Measurements from ENCODE around the gene RNF44. TPM values are rescaled to one million over a fixed set of nuclear protein-coding genes. Genes with fewer than 3 reads are reported as not detected.

RNF44 gene
- total RNA-seq, 1 donor from 2014 or later: 44.7 TPM

- DNase-seq (ENCODE audit: low spot score) (no peak), ATAC-seq (peak; percentile 2)
- intact Hi-C loops (cut with DNase I): no loop called here
Measured at GRCh38 chr5:176527246-176528222, 9.7 kb downstream of the RNF44 start.

GRCh38 chr5:176526462-176526861 lies 10.7 kb downstream of the RNF44 start:
- ATAC-seq (no peak), DNase-seq (ENCODE audit: low spot score) (no peak)
- intact Hi-C loops (cut with DNase I): no loop called here

DNA sequence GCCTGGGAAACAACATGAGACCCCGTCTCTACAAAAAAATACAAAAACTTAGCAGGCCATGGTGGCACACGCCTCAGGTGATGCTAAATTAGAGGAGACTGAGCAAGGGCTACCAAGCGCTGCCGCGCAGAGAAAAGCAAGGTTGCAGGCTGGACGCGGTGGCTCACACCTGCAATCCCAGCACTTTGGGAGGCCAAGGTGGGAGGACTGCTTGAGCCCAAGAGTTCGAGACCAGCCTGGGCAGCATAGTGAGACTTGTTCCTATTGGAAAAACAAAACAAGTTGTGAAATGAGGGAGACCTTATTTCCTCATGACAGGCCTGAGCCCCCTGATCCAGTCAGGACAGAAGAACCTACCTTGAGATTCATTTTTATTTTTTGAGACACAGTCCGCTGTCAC lies 11.5 kb downstream of the RNF44 start:
- intact Hi-C loops (cut with DNase I): no loop called here
- no peak for DNase-seq (ENCODE audit: low spot score)
- ATAC-seq: no peak

- intact Hi-C loops (cut with DNase I): no loop called here
- no peak for ATAC-seq
- no peak for DNase-seq (ENCODE audit: low spot score)
Measured at GRCh38 chr5:176524987-176525386, 12.2 kb downstream of the RNF44 start.

DNA sequence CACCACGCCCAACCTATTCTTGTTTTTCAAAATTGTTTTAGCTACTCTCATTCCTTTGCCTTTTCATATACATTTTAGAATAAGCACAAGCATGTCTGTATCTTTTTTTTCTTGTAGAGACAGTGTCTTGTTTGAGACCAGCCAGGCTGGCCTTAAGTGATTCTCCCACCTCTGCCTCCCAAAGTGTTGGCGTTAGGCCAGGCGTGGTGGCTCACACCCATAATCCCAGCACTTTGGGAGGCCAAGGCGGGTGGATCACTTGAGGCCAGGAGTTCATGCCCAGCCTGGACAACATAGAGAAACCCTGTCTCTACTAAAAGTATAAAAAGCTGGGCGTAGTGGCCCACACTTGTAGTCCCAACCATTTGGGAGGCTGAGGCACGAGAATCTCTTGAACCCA lies 13.1 kb downstream of the RNF44 start:
- DNase-seq (ENCODE audit: low spot score): no peak
- intact Hi-C loops (cut with DNase I): no loop called here
- no peak for ATAC-seq

DNA sequence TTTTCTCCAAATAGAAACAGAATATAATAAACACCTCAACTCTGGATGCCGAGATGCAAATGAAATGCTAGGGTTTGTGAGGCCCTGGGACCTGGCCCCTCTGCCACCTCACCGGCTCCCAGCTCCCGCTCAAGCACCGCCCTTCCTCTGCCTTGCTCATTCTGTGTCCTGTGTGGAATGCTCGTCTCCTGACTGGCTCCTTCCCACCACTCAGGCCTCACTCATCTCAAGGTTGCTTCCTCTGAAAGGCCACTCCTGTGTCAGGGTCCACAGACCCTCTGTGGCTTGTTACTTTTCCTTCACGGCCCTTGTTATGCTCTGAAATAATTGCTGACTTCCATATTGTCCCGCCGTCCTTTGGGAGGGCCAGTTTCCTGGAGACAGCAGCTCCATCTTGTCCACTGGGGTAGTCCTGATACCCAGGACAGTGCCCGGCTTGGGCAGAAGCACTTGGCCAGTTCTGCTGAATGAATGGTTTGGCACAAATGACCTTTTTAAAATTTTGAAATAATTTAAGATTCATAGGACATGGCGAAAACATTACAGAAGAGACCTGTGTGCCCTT lies 15.4 kb downstream of the RNF44 start:
- no peak for ATAC-seq
- intact Hi-C loops (cut with DNase I): no loop called here

GRCh38 chr5:176521286-176521685 lies 15.9 kb downstream of the RNF44 start:
- intact Hi-C loops (cut with DNase I): no loop called here
- DNase-seq (ENCODE audit: low spot score) (no peak), ATAC-seq (no peak)

More for the DNA sequence above, 15.4 kb downstream of the RNF44 start:
- no peak for DNase-seq (ENCODE audit: low spot score)

- no peak for ATAC-seq
- intact Hi-C loops (cut with DNase I): no loop called here
- no peak for DNase-seq (ENCODE audit: low spot score)
Measured at GRCh38 chr5:176519810-176520720, 17.1 kb downstream of the RNF44 start.

DNA sequence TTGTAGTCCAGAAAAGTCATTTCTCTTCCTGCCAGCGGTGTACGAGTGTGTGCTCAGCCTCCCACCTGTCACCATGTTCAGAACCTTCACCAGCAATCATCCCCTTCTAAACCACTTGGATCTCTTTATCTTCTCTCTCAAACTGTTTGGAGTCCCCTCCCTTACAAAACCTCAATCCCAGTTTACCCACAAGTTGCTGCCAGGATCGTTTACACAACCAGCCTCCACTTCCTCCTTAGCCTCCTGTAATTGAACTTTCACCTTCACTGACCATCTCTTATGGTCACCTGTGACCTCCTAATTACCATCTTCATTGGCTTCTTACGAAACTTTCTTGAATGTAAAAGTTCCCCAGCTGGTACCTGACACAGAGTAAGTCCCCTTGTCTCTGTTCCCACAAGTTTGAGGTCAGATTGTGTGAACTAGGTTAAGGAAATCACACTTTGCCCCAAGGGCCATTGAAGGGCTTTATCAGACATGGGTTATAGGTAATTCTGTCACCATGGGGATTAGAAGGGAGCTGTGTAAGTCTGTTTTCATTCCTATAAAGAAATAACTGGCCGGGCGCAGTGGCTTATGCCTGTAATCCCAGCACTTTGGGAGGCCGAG lies 20.0 kb downstream of the RNF44 start:
- intact Hi-C loops (cut with DNase I): no loop called here
- ATAC-seq: no peak
- no peak for DNase-seq (ENCODE audit: low spot score)

DNA sequence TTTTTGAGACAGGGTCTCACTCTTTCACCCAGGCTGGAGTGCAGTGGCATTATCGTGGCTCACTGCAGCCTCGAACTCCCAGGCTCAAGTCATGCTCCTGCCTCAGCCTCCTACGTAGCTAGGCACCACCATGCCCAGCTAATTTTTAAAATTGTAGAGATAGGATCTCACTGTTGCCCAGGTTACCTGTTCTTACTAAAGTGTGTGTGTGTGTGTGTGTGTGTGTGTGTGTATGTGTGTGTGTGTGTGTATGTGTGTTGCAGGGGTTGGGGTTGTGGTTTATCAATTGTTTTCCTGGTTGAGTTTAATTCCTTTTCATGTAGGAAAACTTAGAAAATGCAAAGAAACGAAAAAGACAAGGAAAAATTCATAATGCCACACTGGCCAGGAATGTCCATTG lies 21.8 kb downstream of the RNF44 start:
- ATAC-seq: no peak
- intact Hi-C loops (cut with DNase I): no loop called here
- DNase-seq (ENCODE audit: low spot score): no peak

DNA sequence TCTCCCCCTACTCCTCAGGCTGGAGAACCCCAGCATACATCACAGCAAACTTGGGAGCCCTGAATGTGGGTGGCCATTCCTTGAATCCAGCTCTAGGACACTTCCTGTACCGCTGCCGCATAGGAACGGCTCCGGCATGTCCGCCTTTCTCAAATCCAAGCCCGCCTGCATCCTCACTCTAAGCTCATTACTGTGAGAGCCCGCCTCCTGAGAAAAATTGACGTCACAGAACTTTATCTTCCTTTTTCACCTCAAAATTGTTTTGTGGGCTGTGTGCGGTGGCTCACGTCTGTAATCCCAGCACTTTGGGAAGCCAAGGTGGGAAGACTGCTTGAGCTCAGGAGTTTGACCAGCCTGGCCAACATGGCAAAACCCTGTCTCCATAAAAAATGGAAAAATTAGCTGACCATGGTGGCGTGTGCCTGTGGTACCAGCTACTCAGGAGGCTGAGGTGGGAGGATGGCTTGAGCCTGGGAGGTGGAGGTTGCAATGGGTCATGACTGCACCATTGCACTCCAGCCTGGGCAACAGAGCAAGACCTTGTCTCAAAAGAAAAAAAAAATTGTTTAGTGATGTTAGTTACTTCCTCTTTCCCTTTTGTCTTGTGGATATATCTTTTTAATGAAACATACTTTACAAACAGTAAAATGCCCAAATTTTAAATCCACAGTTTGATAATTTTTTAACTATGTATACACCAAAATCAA lies 22.8 kb downstream of the RNF44 start:
- intact Hi-C loops (cut with DNase I): no loop called here
- no peak for DNase-seq (ENCODE audit: low spot score)
- no peak for ATAC-seq

- ATAC-seq (no peak), DNase-seq (ENCODE audit: low spot score) (no peak)
- intact Hi-C loops (cut with DNase I): no loop called here
Measured at GRCh38 chr5:176513788-176514187, 23.4 kb downstream of the RNF44 start.

- DNase-seq (ENCODE audit: low spot score): no peak
- intact Hi-C loops (cut with DNase I): no loop called here
- no peak for ATAC-seq
Measured at GRCh38 chr5:176508603-176509002, 28.6 kb downstream of the RNF44 start.

- no peak for DNase-seq (ENCODE audit: low spot score)
- intact Hi-C loops (cut with DNase I): no loop called here
- ATAC-seq: no peak
Measured at GRCh38 chr5:176507911-176508310, 29.3 kb downstream of the RNF44 start.

DNA sequence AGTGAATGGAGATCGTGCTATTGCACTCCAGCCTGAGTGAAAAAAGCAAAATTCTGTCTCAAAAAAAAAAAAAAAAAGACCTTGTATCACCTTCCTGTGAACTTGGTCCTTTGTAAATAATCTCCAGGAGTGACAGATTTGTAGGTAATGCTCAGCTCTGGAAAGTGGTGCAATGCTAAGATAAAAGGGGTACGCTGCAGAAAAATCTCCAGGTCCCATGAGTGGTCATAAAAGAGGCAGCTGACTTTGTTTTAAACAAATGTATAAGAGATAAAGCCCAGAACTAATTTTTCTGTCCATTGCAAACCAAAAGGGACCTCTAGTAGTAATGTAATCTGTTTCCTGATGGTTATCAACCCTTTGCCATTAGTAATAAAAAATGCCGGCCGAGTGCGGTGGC lies 33.7 kb downstream of the RNF44 start:
- DNase-seq (ENCODE audit: low spot score): no peak
- intact Hi-C loops (cut with DNase I): no loop called here
- no peak for ATAC-seq

DNA sequence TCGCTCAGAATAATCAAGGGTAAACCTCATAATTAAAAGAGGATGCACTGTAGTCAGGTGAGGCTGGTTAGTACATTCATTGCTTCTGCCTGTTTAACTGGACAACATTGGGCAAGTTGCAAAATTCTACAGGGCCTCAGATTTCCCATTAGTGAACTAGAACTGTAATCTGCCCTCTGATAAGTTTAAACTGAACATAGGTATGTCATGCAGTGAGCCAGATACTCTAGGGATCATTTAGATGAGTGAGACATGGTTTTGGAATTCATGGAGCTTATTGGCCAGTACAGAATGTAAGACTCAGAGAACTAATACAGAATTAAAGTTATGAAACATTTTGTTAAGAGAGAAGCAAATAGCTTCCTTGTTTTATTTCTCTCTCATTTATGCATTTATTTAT lies 35.9 kb downstream of the RNF44 start:
- intact Hi-C loops (cut with DNase I): no loop called here
- ATAC-seq (peak; percentile 49), DNase-seq (ENCODE audit: low spot score) (no peak)

DNA sequence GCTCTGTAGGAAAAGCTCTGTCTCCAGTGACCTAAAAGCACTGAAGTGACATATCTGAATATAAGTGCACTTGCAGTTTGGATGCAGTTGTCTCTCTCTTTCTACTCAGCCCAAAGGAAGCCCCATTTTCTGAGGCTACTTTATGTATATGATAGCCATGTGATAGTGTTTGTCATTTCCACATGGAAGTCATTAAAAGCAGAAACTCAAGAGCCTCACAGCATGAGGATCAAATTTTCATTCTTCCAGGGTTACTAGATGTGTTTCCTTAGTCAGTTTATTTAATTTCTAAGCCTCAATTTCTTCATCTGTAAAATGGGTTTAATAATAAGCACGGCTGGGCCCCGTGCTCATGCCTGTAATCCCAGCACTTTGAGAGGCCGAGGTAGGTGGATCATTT lies 36.7 kb downstream of the RNF44 start:
- intact Hi-C loops (cut with DNase I): no loop called here
- ATAC-seq (no peak), DNase-seq (ENCODE audit: low spot score) (no peak)

DNA sequence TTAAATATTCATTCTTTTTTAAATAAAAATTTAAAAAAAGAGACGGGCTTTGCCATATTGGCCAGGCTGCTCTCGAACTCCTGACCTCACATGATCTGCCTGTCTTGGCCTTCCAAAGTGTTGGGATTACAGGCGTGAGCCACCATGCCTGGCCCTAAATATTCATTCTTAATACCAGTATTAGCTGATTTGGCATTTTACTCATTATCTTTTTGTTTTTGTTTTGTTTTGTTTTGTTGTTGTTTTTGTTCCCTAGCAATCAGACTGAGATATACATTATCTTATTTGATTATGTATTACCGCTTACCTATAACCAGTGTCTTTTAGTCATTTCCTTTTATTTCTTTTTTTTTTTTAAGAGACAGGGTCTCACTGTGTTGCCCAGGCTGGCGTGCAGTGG lies 37.9 kb downstream of the RNF44 start:
- no peak for ATAC-seq
- intact Hi-C loops (cut with DNase I): no loop called here

DNA sequence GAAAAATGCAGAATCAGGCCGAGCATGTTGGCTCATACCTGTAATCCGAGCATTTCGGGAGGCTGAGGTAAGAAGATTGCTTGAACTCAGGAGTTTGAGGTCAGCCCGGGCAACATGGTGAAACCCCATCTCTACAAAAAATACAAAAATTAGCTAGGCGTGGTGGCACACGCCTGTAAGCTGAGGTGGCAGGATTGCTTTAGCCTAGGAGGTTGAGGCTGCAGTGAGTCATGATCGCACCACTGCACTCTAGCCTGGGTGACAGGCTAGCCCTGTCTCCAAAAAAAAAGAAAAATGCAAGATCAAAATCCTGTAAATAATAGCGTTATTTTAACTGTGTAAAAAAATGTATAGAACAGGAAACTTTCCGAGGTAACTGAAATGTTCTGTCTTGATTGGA lies 39.4 kb downstream of the RNF44 start:
- no peak for DNase-seq (ENCODE audit: low spot score)
- no peak for ATAC-seq
- intact Hi-C loops (cut with DNase I): no loop called here

More for the DNA sequence above, 37.9 kb downstream of the RNF44 start:
- DNase-seq (ENCODE audit: low spot score): no peak

Measured in sciatic nerve (tissue), 2 donors.